Natural killer cell (primary cell): ENCODE results near the gene YPEL1. TPM values are rescaled to one million over a fixed set of nuclear protein-coding genes. Genes with fewer than 3 reads are reported as not detected.
A peak's percentile ranks its signal among the peaks of the same experiment; 100 is the strongest.

Experiments used
- ATAC-seq, 3 donors: fragments of 150-1000 bp in 2 of 3; fragments of 200-7000 bp in 1 of 3; cut with Tn5 transposase; 1 replicate in 1 of 3; 2 replicates in 2 of 3; pipeline ENCODE4 v1.10.0; 2021; ENCODE audit warnings: mild to moderate bottlenecking in 2 of 3, moderate library complexity in 2 of 3
- DNase-seq, 2 donors: peaks; one replicate each; pipeline versions ENCODE4 v3.0.0 to v3.0.0-alpha.2; 2013 to 2021; ENCODE audit warnings: mixed read lengths in 1 of 2
- H3K27ac ChIP-seq: one replicate; pipeline ENCODE4 v1.5.1; 2013; ENCODE audit warnings: mild to moderate bottlenecking, low read length
- H3K27me3 ChIP-seq: one replicate; pipeline ENCODE4 v1.6.1; 2013; ENCODE audit warnings: low read length; ENCODE audit not compliant: control insufficient read depth, insufficient read depth
- H3K36me3 ChIP-seq: one replicate; pipeline ENCODE4 v1.6.1; 2013; ENCODE audit warnings: low read length; ENCODE audit not compliant: control insufficient read depth, insufficient read depth
- H3K4me1 ChIP-seq: one replicate; pipeline ENCODE4 v1.6.1; 2013; ENCODE audit warnings: low read length; ENCODE audit not compliant: control insufficient read depth, insufficient read depth
- H3K4me3 ChIP-seq: one replicate; pipeline ENCODE4 v1.5.1; 2013; ENCODE audit warnings: low read length
- H3K9me3 ChIP-seq: one replicate; pipeline ENCODE4 v1.6.1; 2013; ENCODE audit warnings: low read length; ENCODE audit not compliant: control insufficient read depth, insufficient read depth
- H3K27ac Mint-ChIP-seq, 2 donors: one replicate each; pipeline ENCODE4 v1.8.0; 2022; ENCODE audit warnings: mild to moderate bottlenecking in 2 of 2, mixed read lengths in 2 of 2, moderate library complexity in 1 of 2
- H3K27me3 Mint-ChIP-seq, 2 donors: one replicate each; pipeline ENCODE4 v1.8.0; 2022; ENCODE audit warnings: low read depth in 2 of 2, mixed read lengths in 2 of 2
- H3K36me3 Mint-ChIP-seq: one replicate; pipeline ENCODE4 v1.8.0; 2022; ENCODE audit warnings: mixed read lengths
- H3K4me1 Mint-ChIP-seq, 2 donors: one replicate each; pipeline ENCODE4 v1.8.0; 2022; ENCODE audit warnings: mixed read lengths in 2 of 2
- H3K4me3 Mint-ChIP-seq: one replicate; pipeline ENCODE4 v1.8.0; 2022; ENCODE audit warnings: mild to moderate bottlenecking, moderate library complexity, mixed read lengths
- H3K9me3 Mint-ChIP-seq, 2 donors: one replicate each; pipeline ENCODE4 v1.8.0; 2022; ENCODE audit warnings: mixed read lengths in 2 of 2
- CTCF ChIP-seq: fragments of 200-600 bp; IDR thresholded peaks from one replicate; pipeline ENCODE4 v1.8.0; 2022; ENCODE audit warnings: antibody characterized with exemption
- WGBS: methylation state at CpG from one replicate; pipeline ENCODE4 v1.1.7; 2013; ENCODE audit warnings: missing lambda C conversion rate; ENCODE audit not compliant: insufficient coverage; 5-methylcytosine and 5-hydroxymethylcytosine counted together
- intact Hi-C: fragments of 100-400 bp; cut with micrococcal nuclease; formaldehyde crosslinking; loops from one replicate; pipeline ENCODE4 v1.14.2; 2022
- total RNA-seq, 4 donors: library from RNA; stranded (reverse); fragments of 120-200 nt in 1 of 4; gene quantifications; one replicate each; pipeline versions ENCODE4 v1.2.3 to v1.2.4, GENCODE V29; 2013 to 2022

Gene YPEL1
- total RNA-seq, 3 donors from 2014 or later (not counting 1 experiment from before 2014, with no cell fraction given), result 59.9 to 86.3 (median 68.8) TPM

DNA sequence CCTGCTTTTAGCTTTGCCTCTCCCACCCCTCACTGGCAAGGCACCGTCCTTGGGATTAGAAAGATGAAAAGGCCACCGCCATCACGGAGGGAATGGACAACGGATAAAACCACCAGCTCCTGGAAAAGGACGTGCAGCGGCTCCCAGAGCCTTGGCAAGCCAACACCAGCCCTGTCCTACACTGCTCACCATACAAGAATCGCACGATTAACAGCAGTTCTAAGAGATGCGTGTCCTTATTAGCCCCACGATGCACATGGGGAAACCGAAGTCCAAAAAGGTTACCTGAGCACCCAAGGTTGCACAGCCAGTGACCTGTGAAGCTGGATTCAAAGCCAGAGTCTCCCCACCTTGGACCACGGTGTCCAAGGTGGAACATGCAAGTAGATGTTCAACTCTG, 7.3 kb downstream of the YPEL1 start:
- H3K4me3 ChIP-seq, result no peak overlapping the region
- Mint-ChIP-seq H3K36me3 (no peaks in the 10 kb centered on the region), H3K27me3 (no peaks in the 10 kb centered on the region), H3K4me1 (peaks cover 42 to 44% of the 10 kb centered on the region in 2 donors), H3K4me3 (no peak overlapping the region), H3K9me3 (no peaks in the 10 kb centered on the region), H3K27ac (no peak overlapping the region)
- H3K4me1 ChIP-seq, result peaks cover 33% of the 10 kb centered on the region
- H3K9me3 ChIP-seq, result no peaks in the 10 kb centered on the region
- DNase-seq (no peak), ATAC-seq (no peak)
- no peaks in the 10 kb centered on the region for H3K27me3 ChIP-seq
- no peak for TF ChIP-seq CTCF
- 88% methylated on average over 12 of the region's 12 CpGs for WGBS
- intact Hi-C loops, result no loop called here
- peaks cover 16% of the 10 kb centered on the region for H3K36me3 ChIP-seq
- no peak overlapping the region for H3K27ac ChIP-seq

GRCh38 chr22:21727768-21728167, 7.8 kb downstream of the YPEL1 start:
- intact Hi-C loops, result no loop called here
- Mint-ChIP-seq H3K27ac (peak overlapping the region in 1 of 2 donors; percentile 60), H3K4me1 (peaks cover 41 to 42% of the 10 kb centered on the region in 2 donors), H3K27me3 (no peaks in the 10 kb centered on the region), H3K36me3 (no peaks in the 10 kb centered on the region), H3K9me3 (no peaks in the 10 kb centered on the region), H3K4me3 (no peak overlapping the region)
- H3K27me3 ChIP-seq, result no peaks in the 10 kb centered on the region
- H3K36me3 ChIP-seq, result peaks cover 16% of the 10 kb centered on the region
- H3K27ac ChIP-seq, result no peak overlapping the region
- ATAC-seq (no peak), DNase-seq (no peak)
- H3K4me3 ChIP-seq, result no peak overlapping the region
- no peaks in the 10 kb centered on the region for H3K9me3 ChIP-seq
- WGBS, result 95% methylated on average over 9 of the region's 10 CpGs
- H3K4me1 ChIP-seq, result peaks cover 28% of the 10 kb centered on the region
- TF ChIP-seq CTCF, result no peak

GRCh38 chr22:21727159-21727558, 8.4 kb downstream of the YPEL1 start:
- H3K4me1 Mint-ChIP-seq, result peaks cover 38 to 40% of the 10 kb centered on the region in 2 donors
- no peak for TF ChIP-seq CTCF
- peaks cover 24% of the 10 kb centered on the region for H3K4me1 ChIP-seq
- DNase-seq, result no peak
- no peaks in the 10 kb centered on the region for H3K27me3 ChIP-seq
- H3K9me3 ChIP-seq, result no peaks in the 10 kb centered on the region
- no peaks in the 10 kb centered on the region for H3K27me3 Mint-ChIP-seq
- H3K27ac Mint-ChIP-seq, result peak overlapping the region; percentile 60 to 76
- H3K4me3 Mint-ChIP-seq, result peak overlapping the region; percentile 35
- intact Hi-C loops, result no loop called here
- WGBS, result 86% methylated on average over 2 of the region's 4 CpGs
- ATAC-seq, result no peak
- no peaks in the 10 kb centered on the region for H3K9me3 Mint-ChIP-seq
- H3K36me3 ChIP-seq, result peaks cover 16% of the 10 kb centered on the region
- no peaks in the 10 kb centered on the region for H3K36me3 Mint-ChIP-seq
- H3K27ac ChIP-seq, result no peak overlapping the region
- no peak overlapping the region for H3K4me3 ChIP-seq

DNA sequence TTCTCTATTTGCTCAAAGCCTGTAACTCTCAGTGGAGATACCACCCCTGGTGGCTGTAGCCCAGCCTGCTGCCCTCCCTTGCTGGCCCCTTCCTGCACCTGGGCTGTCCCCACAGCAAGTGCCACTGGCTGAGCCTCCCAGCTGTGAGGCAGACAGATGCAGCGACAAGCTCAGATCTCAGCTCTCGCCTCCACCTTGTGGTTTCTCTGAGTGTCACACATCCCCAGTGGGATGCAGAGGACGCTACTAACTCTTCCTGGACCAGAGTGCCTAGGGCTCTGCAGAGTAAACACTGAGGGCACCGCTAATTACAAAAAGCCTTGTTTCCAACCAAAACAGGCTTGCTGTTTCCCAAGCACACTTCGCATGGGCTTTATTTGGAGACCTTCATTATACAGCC, 8.9 kb downstream of the YPEL1 start:
- H3K27ac ChIP-seq, result no peak overlapping the region
- H3K9me3 Mint-ChIP-seq, result no peaks in the 10 kb centered on the region
- no peaks in the 10 kb centered on the region for H3K36me3 Mint-ChIP-seq
- H3K9me3 ChIP-seq, result no peaks in the 10 kb centered on the region
- 24% methylated on average over 5 of the region's 5 CpGs for WGBS
- DNase-seq (peak; percentile 49 to 67), ATAC-seq (peak; percentile 88 to 99 (median 98))
- peaks cover 15% of the 10 kb centered on the region for H3K36me3 ChIP-seq
- H3K4me3 ChIP-seq, result no peak overlapping the region
- H3K4me3 Mint-ChIP-seq, result peak overlapping the region; percentile 49
- peaks cover 20% of the 10 kb centered on the region for H3K4me1 ChIP-seq
- peak overlapping the region; percentile 60 to 76 for H3K27ac Mint-ChIP-seq
- intact Hi-C loops, result no loop called here
- no peaks in the 10 kb centered on the region for H3K27me3 Mint-ChIP-seq
- no peaks in the 10 kb centered on the region for H3K27me3 ChIP-seq
- H3K4me1 Mint-ChIP-seq, result peaks cover 38 to 39% of the 10 kb centered on the region in 2 donors
- TF ChIP-seq CTCF, result peak; percentile 56
